Astrocyte (in vitro differentiated cells and primary cell): ENCODE measurements around the gene CRISPLD2. TPM values are rescaled to one million over a fixed set of nuclear protein-coding genes. Genes with fewer than 3 reads are reported as not detected.

Experiments
- DNase-seq: peaks from one replicate; pipeline ENCODE4 v3.0.0-alpha.2; 2010; ENCODE audit warnings: low read depth
- FAIRE-seq: peaks from 2 replicates; lab custom pipeline; 2011; peaks lifted over from hg19 to GRCh38; lab: Jason Lieb, UNC
- H2AFZ ChIP-seq: 2 replicates; pipeline ENCODE4 v1.6.0; 2012; ENCODE audit warnings: low read depth, low read length, inconsistent platforms
- H3K27ac ChIP-seq: 2 replicates; pipeline ENCODE4 v1.5.1; 2011; ENCODE audit warnings: low read depth, low read length, inconsistent platforms
- H3K27me3 ChIP-seq: 2 replicates; pipeline ENCODE4 v1.6.0; 2011; ENCODE audit warnings: low read length, inconsistent platforms; ENCODE audit not compliant: insufficient read depth
- H3K36me3 ChIP-seq: 2 replicates; pipeline ENCODE4 v1.5.1; 2011; ENCODE audit warnings: low read length, inconsistent platforms; ENCODE audit not compliant: insufficient read depth
- H3K4me1 ChIP-seq: 2 replicates; pipeline ENCODE4 v1.5.1; 2011; ENCODE audit warnings: low read length, inconsistent platforms; ENCODE audit not compliant: insufficient read depth
- H3K4me2 ChIP-seq: 2 replicates; pipeline ENCODE4 v1.6.0; 2012; ENCODE audit warnings: low read length, inconsistent platforms
- H3K4me3 ChIP-seq: 2 replicates; pipeline ENCODE4 v1.5.1; 2011; ENCODE audit warnings: low read depth, mild to moderate bottlenecking, low read length, inconsistent platforms; ENCODE audit not compliant: insufficient read depth
- H3K79me2 ChIP-seq: 2 replicates; pipeline ENCODE4 v1.6.0; 2012; ENCODE audit warnings: mild to moderate bottlenecking, low read length, inconsistent platforms; ENCODE audit not compliant: insufficient read depth
- H3K9ac ChIP-seq: 2 replicates; pipeline ENCODE4 v1.6.0; 2012; ENCODE audit warnings: mild to moderate bottlenecking, low read length, inconsistent platforms
- H3K9me3 ChIP-seq: 2 replicates; pipeline ENCODE4 v1.5.1; 2012; ENCODE audit warnings: low read depth, mild to moderate bottlenecking, low read length, inconsistent platforms; ENCODE audit not compliant: insufficient read depth
- H4K20me1 ChIP-seq: 2 replicates; pipeline ENCODE4 v1.6.0; 2012; ENCODE audit warnings: low read length, inconsistent platforms; ENCODE audit not compliant: insufficient read depth
- H3K27ac Mint-ChIP-seq: one replicate; pipeline ENCODE4 v1.8.0; 2021; ENCODE audit warnings: mild to moderate bottlenecking, mixed read lengths; ENCODE audit not compliant: unreplicated experiment
- H3K27me3 Mint-ChIP-seq: one replicate; pipeline ENCODE4 v1.8.0; 2021; ENCODE audit warnings: low read depth, mixed read lengths; ENCODE audit not compliant: unreplicated experiment
- H3K36me3 Mint-ChIP-seq: one replicate; pipeline ENCODE4 v1.8.0; 2021; ENCODE audit warnings: low read depth, mixed read lengths; ENCODE audit not compliant: unreplicated experiment
- H3K4me1 Mint-ChIP-seq: one replicate; pipeline ENCODE4 v1.8.0; 2021; ENCODE audit warnings: low read depth, mixed read lengths; ENCODE audit not compliant: unreplicated experiment
- H3K4me3 Mint-ChIP-seq: one replicate; pipeline ENCODE4 v1.8.0; 2021; ENCODE audit warnings: mild to moderate bottlenecking, moderate library complexity, mixed read lengths; ENCODE audit not compliant: unreplicated experiment
- H3K9me3 Mint-ChIP-seq: one replicate; pipeline ENCODE4 v1.8.0; 2021; ENCODE audit warnings: mild to moderate bottlenecking, mixed read lengths; ENCODE audit not compliant: unreplicated experiment
- CTCF ChIP-seq: IDR thresholded peaks from 2 replicates; pipeline ENCODE4 v1.5.1; 2011; ENCODE audit warnings: low read depth, mild to moderate bottlenecking, inconsistent platforms, low read length, moderate library complexity; ENCODE audit not compliant: insufficient read depth
- EZH2 ChIP-seq: IDR thresholded peaks from 2 replicates; pipeline ENCODE4 v1.6.1; 2012; ENCODE audit warnings: mild to moderate bottlenecking, low read length, inconsistent platforms; ENCODE audit not compliant: insufficient read depth
- total RNA-seq: library from RNA; stranded (reverse); gene quantifications from 2 replicates; pipeline ENCODE4 v1.2.1, GENCODE V29; 2021

The CRISPLD2 gene
- total RNA-seq, 1 donor from 2014 or later, result 1.8 TPM

- no peak for FAIRE-seq
- TF ChIP-seq EZH2, result no peak
- no peak for TF ChIP-seq CTCF
- no peak for DNase-seq
- no peaks in the 10 kb centered on the region for H3K27me3 ChIP-seq
- peaks cover 2% of the 10 kb centered on the region for H3K36me3 Mint-ChIP-seq
- H3K79me2 ChIP-seq, result peaks cover 16% of the 10 kb centered on the region
- H4K20me1 ChIP-seq, result peaks cover 1% of the 10 kb centered on the region
- H3K9me3 Mint-ChIP-seq, result peaks cover 3% of the 10 kb centered on the region
- no peak overlapping the region for H3K4me3 ChIP-seq
- H3K4me1 Mint-ChIP-seq, result peaks cover 14% of the 10 kb centered on the region
- H3K4me2 ChIP-seq, result no peak overlapping the region
- peaks cover 18% of the 10 kb centered on the region for H3K4me1 ChIP-seq
- no peak overlapping the region for H2AFZ ChIP-seq
- H3K27ac Mint-ChIP-seq, result no peak overlapping the region
- no peak overlapping the region for H3K9ac ChIP-seq
- peaks cover 46% of the 10 kb centered on the region for H3K27me3 Mint-ChIP-seq
- no peaks in the 10 kb centered on the region for H3K9me3 ChIP-seq
- no peak overlapping the region for H3K27ac ChIP-seq
- no peaks in the 10 kb centered on the region for H3K36me3 ChIP-seq
- H3K4me3 Mint-ChIP-seq, result no peak overlapping the region
Observed at GRCh38 chr16:84826558-84826941, 6.8 kb downstream of the CRISPLD2 start.

DNA sequence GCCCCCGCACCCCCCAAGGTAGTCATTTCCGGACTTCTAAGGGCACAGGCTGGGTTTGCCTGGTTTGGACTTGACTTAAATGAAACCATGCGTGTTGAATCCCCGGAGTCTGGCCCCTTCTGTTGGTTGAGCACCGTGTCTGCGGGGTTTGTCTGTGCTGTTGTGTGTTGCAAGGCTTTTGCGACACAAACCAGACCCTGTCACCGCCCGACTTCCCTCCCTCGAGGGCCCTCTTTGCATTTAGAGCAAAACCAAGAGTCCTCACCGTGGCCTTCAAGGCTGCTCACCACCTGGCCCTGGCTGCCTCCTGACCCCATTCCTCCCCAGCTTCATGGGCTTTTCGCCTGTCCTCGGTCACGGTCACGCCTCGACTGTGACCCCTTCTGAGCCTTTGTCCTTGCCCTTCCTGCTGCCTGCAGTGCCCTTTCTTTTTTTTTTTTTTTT is 7.4 kb downstream of the CRISPLD2 start:
- H3K36me3 Mint-ChIP-seq, result peaks cover 2% of the 10 kb centered on the region
- Histone ChIP-seq H3K9ac (peak overlapping the region; percentile 8), H3K4me3 (no peak overlapping the region), H3K79me2 (peaks cover 12% of the 10 kb centered on the region), H2AFZ (no peak overlapping the region), H3K4me2 (no peak overlapping the region), H3K27ac (no peak overlapping the region), H3K9me3 (no peaks in the 10 kb centered on the region), H3K36me3 (no peaks in the 10 kb centered on the region), H3K4me1 (peaks cover 22% of the 10 kb centered on the region), H3K27me3 (no peaks in the 10 kb centered on the region), H4K20me1 (no peaks in the 10 kb centered on the region)
- FAIRE-seq, result no peak
- no peak overlapping the region for H3K4me3 Mint-ChIP-seq
- H3K27ac Mint-ChIP-seq, result no peak overlapping the region
- H3K4me1 Mint-ChIP-seq, result peaks cover 11% of the 10 kb centered on the region
- H3K27me3 Mint-ChIP-seq, result peaks cover 40% of the 10 kb centered on the region
- no peak for DNase-seq
- H3K9me3 Mint-ChIP-seq, result peaks cover 2% of the 10 kb centered on the region
- TF ChIP-seq EZH2 (no peak), CTCF (no peak)

DNA sequence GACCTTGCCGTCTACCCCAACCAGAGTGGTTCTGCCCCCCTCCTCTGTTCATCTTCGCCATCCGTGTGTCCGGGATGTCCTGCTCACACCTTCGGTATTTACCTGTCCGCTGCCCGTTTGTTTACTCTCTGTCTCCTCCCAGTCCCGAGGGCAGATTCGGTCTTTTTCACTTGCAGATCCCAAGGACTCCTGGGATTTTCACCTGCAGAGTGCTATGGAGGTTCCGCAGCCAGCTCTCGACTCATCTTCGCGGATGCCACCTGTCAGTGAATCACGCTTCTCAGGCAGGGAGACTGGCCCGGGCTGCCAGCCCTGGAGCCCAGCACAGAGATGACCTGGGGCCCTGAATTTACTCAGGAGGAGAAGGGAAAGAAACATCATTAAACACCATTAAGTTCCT is 8.1 kb downstream of the CRISPLD2 start:
- H3K4me1 ChIP-seq, result peaks cover 29% of the 10 kb centered on the region
- H3K4me3 Mint-ChIP-seq, result no peak overlapping the region

More for the DNA sequence above, 8.1 kb downstream of the CRISPLD2 start:
- FAIRE-seq, result no peak
- TF ChIP-seq CTCF, result no peak
- no peak for TF ChIP-seq EZH2
- Histone ChIP-seq H3K36me3 (no peaks in the 10 kb centered on the region), H3K4me3 (no peak overlapping the region), H3K79me2 (peaks cover 5% of the 10 kb centered on the region), H3K9ac (no peak overlapping the region), H3K4me2 (no peak overlapping the region), H3K27me3 (no peaks in the 10 kb centered on the region), H3K9me3 (no peaks in the 10 kb centered on the region), H4K20me1 (no peaks in the 10 kb centered on the region), H2AFZ (no peak overlapping the region), H3K27ac (no peak overlapping the region)
- Mint-ChIP-seq H3K4me1 (peaks cover 14% of the 10 kb centered on the region), H3K9me3 (peaks cover 2% of the 10 kb centered on the region), H3K27me3 (peaks cover 38% of the 10 kb centered on the region), H3K27ac (no peak overlapping the region), H3K36me3 (peaks cover 2% of the 10 kb centered on the region)
- no peak for DNase-seq
